Measurements from ENCODE around the gene TUBB4B.

The TUBB4B gene

GRCh38 chr9:137241490-137242268 lies 592 bp downstream of the TUBB4B start (continued):
- no peak for TF ChIP-seq GFI1B (tag by site-specific recombination; IDR thresholded peaks at IDR 0.05)
- no peak for TF ChIP-seq ZFP3 (tag by site-specific recombination; IDR thresholded peaks at IDR 0.05; ENCODE audit: low read depth)
- peak; percentile 39; the same call in 1 of the 2 replicates for TF ChIP-seq ZEB2 (tag by site-specific recombination; IDR thresholded peaks at IDR 0.05)
- no peak for TF ChIP-seq ZNF473 (tag by site-specific recombination; IDR thresholded peaks at IDR 0.05)
- no peak for TF ChIP-seq ZNF10 (tag by site-specific recombination; IDR thresholded peaks at IDR 0.05)
- TF ChIP-seq ZNF112 (tag by site-specific recombination; IDR thresholded peaks at IDR 0.05): no peak
- TF ChIP-seq ZSCAN4 (tag by site-specific recombination; IDR thresholded peaks at IDR 0.05): no peak
- no peak for TF ChIP-seq KLF9 (tag by site-specific recombination; IDR thresholded peaks at IDR 0.05; ENCODE audit: low read depth)
- TF ChIP-seq ZNF571 (tag by site-specific recombination; IDR thresholded peaks at IDR 0.05): no peak
- no peak for TF ChIP-seq ZNF670 (tag by site-specific recombination; IDR thresholded peaks at IDR 0.05; ENCODE audit: low read depth)
- peak; percentile 20; the same call in 1 of the 2 replicates for TF ChIP-seq ZNF148 (tag by site-specific recombination; IDR thresholded peaks at IDR 0.05; ENCODE audit: borderline replicate concordance)
- TF ChIP-seq SP3 (tag by site-specific recombination; IDR thresholded peaks at IDR 0.05): no peak
- TF ChIP-seq ZNF514 (tag by site-specific recombination; IDR thresholded peaks at IDR 0.05): no peak
- TF ChIP-seq REST (tag by site-specific recombination; IDR thresholded peaks at IDR 0.05): no peak
- TF ChIP-seq ZNF776 (tag by site-specific recombination; IDR thresholded peaks at IDR 0.05; ENCODE audit: borderline replicate concordance): no peak
- TF ChIP-seq ZNF76 (tag by site-specific recombination; IDR thresholded peaks at IDR 0.05; ENCODE audit: borderline replicate concordance, low read depth): no peak
- peak; percentile 39 for TF ChIP-seq ZBTB8A (tag by site-specific recombination; IDR thresholded peaks at IDR 0.05)
- 0 out of 2 replicates have a peak, but pooled peaks have one; percentile 2 for TF ChIP-seq ZNF660 (tag by site-specific recombination; IDR thresholded peaks at IDR 0.05)
- no peak for TF ChIP-seq ZFHX2 (tag by site-specific recombination; conservative IDR thresholded peaks at IDR 0.05)
- TF ChIP-seq ZNF114 (tag by site-specific recombination; IDR thresholded peaks at IDR 0.05): no peak
- no peak for TF ChIP-seq ZNF645 (tag by site-specific recombination; IDR thresholded peaks at IDR 0.05)
- no peak for TF ChIP-seq PBX3 (CRISPR knock-in tag; IDR thresholded peaks at IDR 0.05)
- TF ChIP-seq MEIS1 (CRISPR knock-in tag; IDR thresholded peaks at IDR 0.05; ENCODE audit: borderline replicate concordance): no peak
- no peak for TF ChIP-seq ZNF214 (tag by site-specific recombination; IDR thresholded peaks at IDR 0.05; ENCODE audit: borderline replicate concordance)
- no peak for TF ChIP-seq GLIS2 (tag by site-specific recombination; IDR thresholded peaks at IDR 0.05)
- no peak for TF ChIP-seq OVOL3 (tag by site-specific recombination; IDR thresholded peaks at IDR 0.05)
- TF ChIP-seq ZNF621 (tag by site-specific recombination; IDR thresholded peaks at IDR 0.05): no peak
- TF ChIP-seq ZNF558 (tag by site-specific recombination; IDR thresholded peaks at IDR 0.05): no peak
- no peak for TF ChIP-seq ZNF777 (tag by site-specific recombination; IDR thresholded peaks at IDR 0.05; ENCODE audit: borderline replicate concordance)
- TF ChIP-seq ZNF561 (tag by site-specific recombination; IDR thresholded peaks at IDR 0.05; ENCODE audit: borderline replicate concordance): 0 out of 2 replicates have a peak, but pooled peaks have one; percentile 33
- TF ChIP-seq SP7 (tag by site-specific recombination; IDR thresholded peaks at IDR 0.05): no peak
- peak; percentile 57 for TF ChIP-seq ZBTB20 (tag by site-specific recombination; IDR thresholded peaks at IDR 0.05)

All from HEK293 (cell line).